ENCODE data around the gene PFKFB4. TPM values are rescaled to one million over a fixed set of nuclear protein-coding genes. Genes with fewer than 3 reads are reported as not detected.

PFKFB4 gene
- total RNA-seq (1 to 10 TPM; 1.8 to 4.2 (median 2.4) TPM), total RNA-seq (0.17 to 15.1 (median 3.8) reads per million in 29 experiments)
- total RNA-seq (2013), result 2.2 TPM

DNA sequence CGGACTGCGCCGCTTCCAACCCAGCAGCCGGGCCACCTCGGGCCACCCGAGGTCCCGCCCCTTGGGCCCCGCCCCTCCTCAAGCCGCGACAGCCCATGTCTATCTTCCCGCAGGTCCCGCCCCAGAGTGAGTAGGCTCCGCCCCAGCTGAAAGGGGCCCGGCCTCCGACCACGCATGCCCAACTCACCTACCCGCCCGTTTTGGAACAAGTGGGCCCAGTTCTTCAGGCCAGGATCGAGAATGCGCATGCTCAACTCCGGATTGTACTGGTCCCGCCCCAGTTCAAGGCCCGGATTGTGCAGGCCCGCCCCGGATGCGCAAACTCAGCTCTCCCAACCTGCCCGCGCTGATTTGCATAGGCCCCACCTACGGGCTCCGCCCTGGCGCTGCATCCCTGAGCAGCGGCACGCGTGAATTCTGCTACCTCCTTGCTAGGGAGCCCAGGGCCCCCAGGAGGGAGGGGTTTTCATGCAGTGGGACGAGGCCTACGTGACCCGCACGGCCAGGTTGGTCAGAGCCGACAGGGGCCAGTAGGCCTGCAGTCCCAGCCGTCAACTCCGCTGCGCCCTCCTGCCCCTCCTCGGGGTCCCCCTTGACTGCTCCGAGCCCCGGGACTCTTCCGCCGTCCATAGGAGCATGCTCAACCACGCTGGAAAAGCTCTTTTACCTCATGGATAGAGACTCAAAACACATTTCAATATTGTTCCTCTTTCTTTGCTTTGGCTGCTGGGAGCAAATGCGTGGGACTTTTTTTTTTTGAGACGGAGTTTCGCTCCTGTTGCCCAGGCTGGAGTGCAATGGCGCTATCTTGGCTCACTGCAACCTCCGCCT is at the start of gene PFKFB4:
Gene PFKFB4 (minus strand): TSS at position 8 of the 831 bp plus-strand sequence. CDS start 26 bp downstream, outside the sequence.
- Mint-ChIP-seq H3K27ac (peak within 1 kb of the TSS; percentile 79 to 86), H3K4me1 (peaks cover 18 to 24% (median 21%) of the 10 kb centered on the region in 3 donors), H3K9me3 (no peaks in the 10 kb centered on the region), H3K4me3 (peak within 1 kb of the TSS; percentile 76 to 85 (median 82)), H3K36me3 (no peaks in the 10 kb centered on the region), H3K27me3 (no peaks in the 10 kb centered on the region)
- under 1% methylated on average over 52 of the region's 53 CpGs for WGBS (ENCODE audit: insufficient coverage)
- no peaks in the 10 kb centered on the region for H3K36me3 ChIP-seq (ENCODE audit: control insufficient read depth in 2 of 2, extremely low read depth in 1 of 2, insufficient read depth in 1 of 2, low read length in 1 of 2)
- H3K27me3 ChIP-seq (replicated peaks in 1 of 2; ENCODE audit: control insufficient read depth in 2 of 2, extremely low read depth in 1 of 2, insufficient read depth in 2 of 2, low read length in 1 of 2), result peaks cover 0 to 9% of the 10 kb centered on the region in 2 experiments
- CTCF ChIA-PET, result interaction anchor here in 1 of 2 donors (0.6 to 3.2 kb wide), 11 partner anchors 8 to 1662 kb away, joined by 3 to 25 read pairs (median 4); partner anchors contain the start of genes CCDC51, TMA7 and WDR6
- no peak within 1 kb of the TSS for H3K27ac ChIP-seq (ENCODE audit: low read length)
- ATAC-seq (replicated peaks in 1 of 4) (peak; percentile 90 to 91 (median 90)), DNase-seq (peak; percentile 98 to 100 (median 99))
- peak within 1 kb of the TSS; percentile 65 to 79 for H3K4me3 ChIP-seq (ENCODE audit: control insufficient read depth in 1 of 2, extremely low read depth in 1 of 2, low read length in 1 of 2)
- H3K9me3 ChIP-seq, result no peaks in the 10 kb centered on the region
- POLR2A ChIA-PET, result interaction anchor here (0.6 to 0.8 kb wide), 3 partner anchors 48 to 117 kb away, joined by 3 to 6 read pairs (median 3); partner anchors contain the start of gene CCDC51 (in 1 of the 2)
- H3K4me1 ChIP-seq (ENCODE audit: control insufficient read depth in 1 of 2, extremely low read depth in 1 of 2, insufficient read depth in 2 of 2, low read length in 2 of 2), result peaks cover 0 to 31% of the 10 kb centered on the region in 2 experiments

DNA sequence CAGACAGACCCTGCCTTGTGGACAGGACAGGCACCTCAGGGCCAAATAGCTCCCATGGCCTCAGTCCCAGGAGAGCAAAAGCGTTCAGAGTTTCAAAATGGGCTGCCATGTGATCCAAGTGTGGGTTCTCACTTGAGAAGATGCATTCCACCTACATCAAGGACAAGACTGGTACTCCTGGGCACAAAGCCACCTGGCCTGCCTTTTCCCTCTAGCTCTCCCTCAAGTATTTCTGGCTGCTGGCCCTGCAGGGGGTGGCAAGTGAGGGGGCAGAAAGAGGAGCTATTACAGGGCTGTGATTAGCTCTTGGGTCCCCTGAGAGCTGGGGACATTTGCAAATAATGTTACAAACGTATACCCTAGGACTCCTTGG is 45.0 kb upstream of the PFKFB4 start:
- DNase-seq (no peak), ATAC-seq (replicated peaks in 1 of 4) (no peak)
- Mint-ChIP-seq H3K36me3 (peaks cover 38% of the 10 kb centered on the region), H3K27me3 (no peaks in the 10 kb centered on the region), H3K4me3 (no peak overlapping the region), H3K27ac (no peak overlapping the region), H3K9me3 (no peaks in the 10 kb centered on the region), H3K4me1 (peaks cover 0 to 2% (median under 1%) of the 10 kb centered on the region in 3 donors)
- no CpG with 5 or more reads among the region's 2 CpGs for WGBS (ENCODE audit: insufficient coverage)
- POLR2A ChIA-PET, result interaction anchor here in 1 of 2 donors (0.6 kb wide), 1 partner anchor 429 kb away, joined by 6 read pairs; no protein-coding TSS in a partner anchor
- H3K9me3 ChIP-seq, result no peaks in the 10 kb centered on the region
- H3K4me1 ChIP-seq (ENCODE audit: control insufficient read depth in 1 of 2, extremely low read depth in 1 of 2, insufficient read depth in 2 of 2, low read length in 2 of 2), result no peaks in the 10 kb centered on the region
- no peak overlapping the region for H3K27ac ChIP-seq (ENCODE audit: low read length)
- H3K36me3 ChIP-seq (ENCODE audit: control insufficient read depth in 2 of 2, extremely low read depth in 1 of 2, insufficient read depth in 1 of 2, low read length in 1 of 2), result peaks cover 33 to 82% of the 10 kb centered on the region in 2 donors
- no peak overlapping the region for H3K4me3 ChIP-seq (ENCODE audit: control insufficient read depth in 1 of 2, extremely low read depth in 1 of 2, low read length in 1 of 2)
- CTCF ChIA-PET, result no interaction called here
- no peaks in the 10 kb centered on the region for H3K27me3 ChIP-seq (replicated peaks in 1 of 2; ENCODE audit: control insufficient read depth in 2 of 2, extremely low read depth in 1 of 2, insufficient read depth in 2 of 2, low read length in 1 of 2)

- ChIA-PET POLR2A (interaction anchor here in 1 of 2 donors (0.6 kb wide), 1 partner anchor 430 kb away, joined by 6 read pairs; no protein-coding TSS in a partner anchor), CTCF (no interaction called here)
- no peak overlapping the region for H3K4me3 ChIP-seq (ENCODE audit: control insufficient read depth in 1 of 2, extremely low read depth in 1 of 2, low read length in 1 of 2)
- H3K9me3 ChIP-seq, result no peaks in the 10 kb centered on the region
- DNase-seq (no peak), ATAC-seq (replicated peaks in 1 of 4) (no peak)
- WGBS (ENCODE audit: insufficient coverage), result 98% methylated on average over 16 of the region's 19 CpGs
- H3K9me3 Mint-ChIP-seq, result no peaks in the 10 kb centered on the region
- H3K36me3 ChIP-seq (ENCODE audit: control insufficient read depth in 2 of 2, extremely low read depth in 1 of 2, insufficient read depth in 1 of 2, low read length in 1 of 2), result peaks cover 33 to 81% of the 10 kb centered on the region in 2 donors
- H3K4me1 ChIP-seq (ENCODE audit: control insufficient read depth in 1 of 2, extremely low read depth in 1 of 2, insufficient read depth in 2 of 2, low read length in 2 of 2), result no peaks in the 10 kb centered on the region
- H3K4me1 Mint-ChIP-seq, result peaks cover 0 to 4% (median 0%) of the 10 kb centered on the region in 3 donors
- peaks cover 38% of the 10 kb centered on the region for H3K36me3 Mint-ChIP-seq
- H3K27me3 ChIP-seq (replicated peaks in 1 of 2; ENCODE audit: control insufficient read depth in 2 of 2, extremely low read depth in 1 of 2, insufficient read depth in 2 of 2, low read length in 1 of 2), result peaks cover 0 to 4% of the 10 kb centered on the region in 2 experiments
- no peak overlapping the region for H3K4me3 Mint-ChIP-seq
- no peak overlapping the region for H3K27ac ChIP-seq (ENCODE audit: low read length)
- H3K27me3 Mint-ChIP-seq, result peaks cover 4% of the 10 kb centered on the region in 2 donors
- H3K27ac Mint-ChIP-seq, result no peak overlapping the region
Observed at GRCh38 chr3:48600711-48601621, 44.4 kb upstream of the PFKFB4 start.

- DNase-seq (no peak), ATAC-seq (replicated peaks in 1 of 4) (no peak)
- no peak overlapping the region for H3K4me3 Mint-ChIP-seq
- no peaks in the 10 kb centered on the region for H3K9me3 Mint-ChIP-seq
- Histone ChIP-seq H3K27me3 (replicated peaks in 1 of 2; ENCODE audit: control insufficient read depth in 2 of 2, extremely low read depth in 1 of 2, insufficient read depth in 2 of 2, low read length in 1 of 2) (peaks cover 0 to 16% of the 10 kb centered on the region in 2 experiments), H3K36me3 (ENCODE audit: control insufficient read depth in 2 of 2, extremely low read depth in 1 of 2, insufficient read depth in 1 of 2, low read length in 1 of 2) (peaks cover 30 to 68% of the 10 kb centered on the region in 2 donors), H3K4me3 (ENCODE audit: control insufficient read depth in 1 of 2, extremely low read depth in 1 of 2, low read length in 1 of 2) (no peak overlapping the region), H3K4me1 (ENCODE audit: control insufficient read depth in 1 of 2, extremely low read depth in 1 of 2, insufficient read depth in 2 of 2, low read length in 2 of 2) (peaks cover 0 to 6% of the 10 kb centered on the region in 2 experiments), H3K27ac (ENCODE audit: low read length) (no peak overlapping the region), H3K9me3 (no peaks in the 10 kb centered on the region)
- 97% methylated on average over 3 of the region's 12 CpGs for WGBS (ENCODE audit: insufficient coverage)
- H3K4me1 Mint-ChIP-seq, result peaks cover 0 to 3% (median under 1%) of the 10 kb centered on the region in 3 donors
- peaks cover 37% of the 10 kb centered on the region for H3K36me3 Mint-ChIP-seq
- POLR2A ChIA-PET, result no interaction called here
- H3K27me3 Mint-ChIP-seq, result peaks cover 5 to 8% of the 10 kb centered on the region in 2 donors
- H3K27ac Mint-ChIP-seq, result peak overlapping the region in 1 of 2 donors; percentile 58
- CTCF ChIA-PET, result no interaction called here
Observed at GRCh38 chr3:48599509-48600285, 43.1 kb upstream of the PFKFB4 start.

DNA sequence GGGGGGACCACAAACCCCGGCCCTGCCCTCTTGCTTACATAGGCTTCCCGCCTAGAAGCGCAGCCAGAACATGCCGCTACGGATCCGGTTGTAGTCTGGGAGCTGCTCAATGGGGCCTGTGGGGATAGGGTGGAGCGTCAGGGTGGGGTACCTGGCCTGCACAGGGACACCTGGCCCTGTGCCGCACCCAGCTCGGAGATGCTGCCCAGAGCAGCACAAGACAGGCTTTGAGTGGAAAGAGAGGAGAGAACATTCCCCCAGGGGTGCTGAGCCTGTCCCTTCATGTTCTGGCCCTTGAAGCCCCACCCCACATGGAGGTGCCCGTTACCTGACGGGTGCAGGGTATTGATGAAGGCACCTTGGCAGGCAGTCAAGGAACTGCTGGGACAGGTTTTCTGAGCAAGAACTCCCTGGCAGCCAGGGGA is 42.5 kb upstream of the PFKFB4 start:
- no peak for DNase-seq
- Histone ChIP-seq H3K9me3 (no peaks in the 10 kb centered on the region), H3K36me3 (ENCODE audit: control insufficient read depth in 2 of 2, extremely low read depth in 1 of 2, insufficient read depth in 1 of 2, low read length in 1 of 2) (peaks cover 30 to 62% of the 10 kb centered on the region in 2 donors), H3K4me1 (ENCODE audit: control insufficient read depth in 1 of 2, extremely low read depth in 1 of 2, insufficient read depth in 2 of 2, low read length in 2 of 2) (peaks cover 0 to 8% of the 10 kb centered on the region in 2 experiments), H3K27ac (ENCODE audit: low read length) (no peak overlapping the region), H3K4me3 (ENCODE audit: control insufficient read depth in 1 of 2, extremely low read depth in 1 of 2, low read length in 1 of 2) (no peak overlapping the region), H3K27me3 (replicated peaks in 1 of 2; ENCODE audit: control insufficient read depth in 2 of 2, extremely low read depth in 1 of 2, insufficient read depth in 2 of 2, low read length in 1 of 2) (peaks cover 0 to 22% of the 10 kb centered on the region in 2 experiments)
- no peak for ATAC-seq (replicated peaks in 1 of 4)
- Mint-ChIP-seq H3K27me3 (peaks cover 9 to 14% of the 10 kb centered on the region in 2 donors), H3K36me3 (peaks cover 33% of the 10 kb centered on the region), H3K4me1 (peaks cover 6 to 9% (median 6%) of the 10 kb centered on the region in 3 donors), H3K9me3 (no peaks in the 10 kb centered on the region), H3K4me3 (no peak overlapping the region), H3K27ac (peak overlapping the region in 1 of 2 donors; percentile 58)
- ChIA-PET POLR2A (no interaction called here), CTCF (no interaction called here)
- 90% methylated on average over 10 of the region's 11 CpGs for WGBS (ENCODE audit: insufficient coverage)
